HG02981 (cell line): ENCODE results near the gene BCAM.

Source experiments
- ATAC-seq: cut with Tn5 transposase; IDR thresholded peaks from one replicate; pipeline ENCODE4 v1.9.1; 2021; ENCODE audit warnings: mild to moderate bottlenecking, moderate library complexity; ENCODE audit not compliant: unreplicated experiment

Gene BCAM

GRCh38 chr19:44789943-44790483 lies 18.9 kb upstream of the BCAM start:
- no peak for ATAC-seq

DNA sequence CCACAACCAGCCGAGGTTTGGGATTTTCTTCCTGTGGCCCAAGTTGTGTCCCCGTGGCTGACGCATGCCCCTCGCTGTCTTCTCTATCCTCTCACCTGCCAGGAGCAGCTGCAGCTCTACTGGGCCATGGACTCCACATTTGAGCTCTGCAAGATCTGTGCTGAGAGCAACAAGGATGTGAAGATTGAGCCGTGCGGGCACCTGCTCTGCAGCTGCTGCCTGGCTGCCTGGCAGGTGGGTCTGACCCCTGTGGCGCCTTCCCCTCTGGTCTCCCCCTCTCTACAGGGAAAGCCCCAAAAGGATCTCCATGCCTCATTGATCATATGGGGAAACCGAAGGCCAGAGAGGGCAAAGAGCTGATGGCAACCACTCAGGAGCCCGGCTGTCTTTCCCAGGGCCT lies 16.6 kb upstream of the BCAM start:
- no peak for ATAC-seq

DNA sequence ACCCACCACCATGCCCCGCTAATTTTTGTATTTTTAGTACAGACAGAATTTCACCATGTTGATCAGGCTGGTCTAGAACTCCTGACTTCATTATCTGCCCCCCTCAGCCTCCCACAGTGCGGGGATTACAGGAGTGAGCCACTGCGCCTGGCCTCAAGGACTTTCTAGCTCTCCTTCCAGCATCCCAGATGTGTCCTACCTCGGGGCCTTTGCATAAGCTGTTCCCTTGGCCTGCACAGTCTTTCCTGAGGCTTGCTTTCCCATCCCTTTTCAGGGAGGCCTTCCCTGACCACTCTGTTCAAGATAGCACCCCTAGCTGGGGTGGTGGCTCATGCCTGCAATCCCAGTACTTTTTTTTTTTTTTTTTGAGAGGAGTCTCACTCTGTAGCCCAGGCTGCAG lies 14.3 kb upstream of the BCAM start:
- no peak for ATAC-seq

DNA sequence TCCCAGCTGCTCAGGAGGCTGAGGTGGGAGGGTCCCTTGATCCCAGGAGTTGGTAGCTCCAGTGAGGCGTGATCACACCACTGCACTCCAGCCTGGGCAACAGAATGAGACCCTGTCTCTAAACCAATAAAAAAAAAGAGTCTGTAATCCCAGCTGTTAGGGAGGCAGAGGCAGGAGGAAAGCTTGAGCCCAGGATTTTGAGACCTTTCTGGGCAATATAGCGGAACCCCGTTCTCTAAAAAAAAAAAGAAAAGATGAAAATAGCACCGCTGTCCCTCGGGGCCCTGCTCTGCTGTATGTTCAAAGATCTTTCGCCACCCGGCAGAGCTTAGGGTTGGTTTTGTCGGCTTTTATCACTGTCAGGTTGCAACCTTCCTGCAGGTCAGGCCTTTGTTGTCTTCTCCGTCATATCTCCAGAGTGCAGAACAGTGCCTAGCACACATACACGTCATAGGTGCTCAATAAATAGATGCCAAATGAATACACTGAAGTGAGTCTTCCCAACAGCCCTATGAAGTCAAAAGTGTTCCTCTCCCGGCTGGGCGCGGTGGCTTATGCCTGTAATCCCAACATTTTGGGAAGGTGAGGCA lies 13.4 kb upstream of the BCAM start:
- no peak for ATAC-seq

GRCh38 chr19:44796701-44797115 lies 12.2 kb upstream of the BCAM start:
- no peak for ATAC-seq

- ATAC-seq, result no peak
Observed at GRCh38 chr19:44799627-44800346, 9.1 kb upstream of the BCAM start.

DNA sequence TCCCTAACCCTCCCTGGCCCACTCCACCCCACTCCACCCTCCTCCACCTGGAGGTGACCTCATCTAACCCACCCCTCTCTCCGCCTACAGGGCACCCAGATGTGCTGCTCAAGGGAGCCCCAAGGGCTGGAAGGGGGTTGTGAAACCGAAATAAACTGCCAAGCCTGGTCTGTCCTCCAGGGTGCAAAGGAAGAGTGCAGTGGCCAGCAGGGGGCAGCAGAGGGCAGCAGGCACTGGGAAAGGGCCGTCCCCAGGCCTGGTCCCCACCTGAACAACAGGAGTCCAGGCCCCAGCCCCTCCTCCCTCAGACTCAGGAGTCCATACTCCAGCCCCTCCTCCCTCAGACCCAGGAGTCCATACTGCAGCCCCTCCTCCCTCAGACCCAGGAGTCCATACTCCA lies 8.4 kb upstream of the BCAM start:
- ATAC-seq, result peak; percentile 64

DNA sequence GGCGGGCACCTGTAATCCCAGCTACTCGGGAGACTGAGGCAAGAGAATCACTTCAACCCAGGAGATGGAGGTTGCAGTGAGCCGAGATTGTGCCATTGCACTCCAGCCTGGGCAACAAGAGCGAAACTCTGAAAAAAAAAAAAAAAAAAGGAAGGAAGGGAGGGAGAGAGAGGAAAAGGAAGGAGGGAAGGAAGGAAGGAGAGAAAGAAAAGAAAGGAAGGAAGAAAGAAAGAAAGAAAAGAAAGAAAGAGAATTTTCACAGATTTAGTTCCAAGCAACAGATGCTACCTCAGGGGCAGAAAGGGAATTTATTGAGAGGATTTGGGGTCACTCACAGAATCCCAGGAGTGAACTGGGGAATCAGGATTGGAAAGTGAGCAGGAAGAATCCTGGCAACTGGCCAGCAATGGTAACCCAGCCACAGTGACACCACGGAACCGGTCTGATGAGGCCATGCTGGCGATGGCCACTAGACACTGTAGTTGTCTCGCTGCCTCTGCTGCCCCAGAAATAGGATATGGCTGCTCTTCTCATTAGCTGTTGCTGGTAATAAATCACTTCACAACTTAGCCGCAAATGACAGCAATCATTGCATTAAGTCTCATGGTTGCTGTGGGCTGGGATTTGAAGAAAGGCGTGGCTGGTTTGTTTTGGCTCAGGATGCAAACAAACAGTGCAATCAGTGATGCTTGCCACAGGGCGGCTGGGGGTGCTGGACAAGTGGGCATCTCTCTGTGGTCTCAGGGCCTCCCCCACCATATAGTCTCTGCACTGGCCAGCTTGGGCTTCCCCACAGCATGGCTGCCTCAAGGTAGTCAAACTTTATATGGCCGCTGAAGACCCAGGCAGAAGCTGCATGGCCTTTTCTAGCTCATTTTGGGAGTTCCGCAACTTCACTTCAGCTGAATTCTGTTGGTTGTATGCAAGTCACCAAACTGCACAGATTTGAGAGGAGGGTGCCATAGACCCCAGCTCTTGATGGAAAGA lies 5.2 kb upstream of the BCAM start:
- ATAC-seq, result no peak

DNA sequence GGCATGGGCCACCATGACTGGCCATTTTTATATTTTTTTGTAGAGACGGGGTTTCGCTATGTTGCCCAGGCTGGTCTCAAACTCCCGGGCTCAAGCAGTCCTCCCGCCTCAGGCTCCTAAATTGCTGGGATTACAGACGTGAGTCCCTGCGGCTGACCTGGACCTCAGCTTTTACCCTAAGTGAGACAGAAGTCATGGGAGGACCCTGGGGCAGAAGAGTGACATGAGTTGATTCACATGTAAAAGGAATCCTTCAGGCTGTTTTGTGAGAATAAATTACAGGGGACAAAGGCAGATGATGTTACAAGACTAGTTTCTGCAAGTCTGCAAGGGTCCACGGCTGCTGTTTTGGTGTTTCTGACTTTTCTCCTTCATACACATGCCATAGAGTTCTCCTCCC lies 2.6 kb upstream of the BCAM start:
- no peak for ATAC-seq

GRCh38 chr19:44807162-44807561 lies 1.7 kb upstream of the BCAM start:
- ATAC-seq, result no peak

- ATAC-seq, result no peak
Observed at GRCh38 chr19:44807652-44808462, 1.0 kb upstream of the BCAM start.

DNA sequence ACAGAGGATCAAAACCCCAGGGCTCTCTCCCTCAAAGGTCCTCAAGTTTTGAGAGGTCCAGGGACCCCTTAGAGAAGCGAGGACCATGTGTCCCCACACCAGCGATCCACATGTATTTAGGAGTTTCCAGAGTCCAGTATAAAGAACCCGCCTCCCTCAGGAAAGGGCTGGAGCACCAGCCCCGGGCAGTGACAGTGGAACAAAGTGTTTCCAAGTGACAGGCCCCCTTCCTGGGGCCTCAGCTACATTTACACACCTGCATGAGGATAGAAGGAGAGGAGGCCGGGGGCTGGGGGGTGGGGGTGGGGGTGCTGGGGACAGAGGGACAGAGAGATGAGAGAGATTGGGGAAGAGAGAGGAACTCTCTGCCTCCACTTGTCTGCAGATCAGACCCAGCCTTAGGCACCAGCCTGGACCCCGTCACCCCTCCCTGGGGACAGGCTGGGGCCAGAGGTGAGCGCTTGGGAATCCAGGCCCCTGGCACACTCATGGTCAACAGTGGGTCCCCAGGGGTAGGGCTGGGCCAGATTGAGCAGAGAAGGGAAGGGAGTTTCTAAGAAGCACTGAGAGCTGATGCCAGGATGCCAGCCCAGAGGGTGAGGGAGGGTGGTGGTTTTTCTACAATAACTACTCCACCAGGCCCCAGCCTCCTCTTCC lies 802 bp downstream of the BCAM start:
- ATAC-seq, result no peak

DNA sequence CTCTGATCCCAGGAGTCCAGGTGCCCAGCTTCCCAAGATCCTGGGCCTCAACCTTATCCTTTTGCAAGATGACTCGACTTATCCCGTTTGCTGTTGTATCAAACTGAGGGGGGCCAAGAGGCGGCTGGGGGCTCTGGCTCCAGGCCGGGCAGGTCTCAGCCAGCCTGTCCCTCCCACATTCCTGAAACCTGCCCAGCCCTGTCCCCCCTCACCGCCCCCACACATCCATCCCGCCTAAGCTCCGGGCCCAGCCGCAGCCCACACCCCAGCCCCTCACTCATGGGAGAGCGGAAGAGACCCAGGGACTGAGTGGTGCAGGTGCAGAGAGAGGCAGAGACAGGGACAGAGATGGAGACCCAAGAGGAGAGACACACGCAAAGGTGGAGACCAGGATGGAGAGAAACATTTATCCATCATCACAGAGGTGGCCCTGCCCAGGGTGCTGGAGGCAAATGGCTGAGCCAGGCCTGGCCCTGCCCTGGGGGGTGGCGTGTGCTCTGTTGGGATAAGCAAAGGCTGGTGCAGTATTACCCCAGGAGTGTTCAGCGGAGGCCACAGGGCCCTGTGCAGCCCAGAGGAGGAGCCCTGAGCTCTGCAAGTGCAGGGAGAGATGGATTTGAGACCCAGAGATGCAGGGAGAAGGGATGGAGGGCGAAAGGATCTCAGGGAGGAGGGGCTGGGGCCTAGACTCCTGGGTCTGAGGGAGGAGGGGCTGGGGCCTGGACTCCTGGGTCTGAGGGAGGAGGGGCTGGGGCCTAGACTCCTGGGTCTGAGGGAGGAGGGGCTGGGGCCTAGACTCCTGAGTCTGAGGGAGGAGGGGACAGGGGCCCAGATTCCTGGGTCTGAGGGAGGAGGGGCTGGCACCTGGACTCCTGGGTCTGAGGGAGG lies 1.6 kb downstream of the BCAM start:
- ATAC-seq, result no peak

- no peak for ATAC-seq
Observed at GRCh38 chr19:44811122-44811419, 2.2 kb downstream of the BCAM start.

GRCh38 chr19:44812142-44812718 lies 3.3 kb downstream of the BCAM start:
- ATAC-seq, result no peak

GRCh38 chr19:44813070-44813840 lies 4.4 kb downstream of the BCAM start:
- ATAC-seq, result no peak

DNA sequence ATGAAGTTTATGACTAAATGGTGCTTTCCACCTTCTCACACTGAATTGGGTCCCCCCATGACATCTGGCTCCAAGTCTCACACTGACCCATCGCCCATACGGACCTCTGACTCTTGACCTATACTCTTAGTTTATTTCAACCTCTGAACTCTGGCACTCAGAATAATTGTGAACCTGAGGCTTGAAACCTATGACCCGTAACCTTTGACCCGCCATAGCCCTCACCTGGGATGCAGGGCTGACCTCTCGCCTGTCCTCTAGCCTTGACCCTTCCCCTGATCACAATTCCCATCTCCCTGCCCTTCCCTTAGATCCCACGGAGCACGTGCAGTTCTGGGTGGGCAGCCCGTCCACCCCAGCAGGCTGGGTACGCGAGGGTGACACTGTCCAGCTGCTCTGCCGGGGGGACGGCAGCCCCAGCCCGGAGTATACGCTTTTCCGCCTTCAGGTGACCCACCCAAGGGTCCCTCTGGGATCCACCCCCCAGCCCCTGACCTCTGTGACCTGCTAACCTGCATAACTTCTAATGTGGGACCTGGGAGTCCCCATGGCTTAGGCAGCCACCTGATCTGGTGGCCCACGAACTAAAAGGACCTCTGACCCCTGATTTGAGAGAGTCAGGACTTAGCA lies 5.1 kb downstream of the BCAM start:
- ATAC-seq, result no peak

- ATAC-seq, result no peak
Observed at GRCh38 chr19:44814517-44814916, 5.6 kb downstream of the BCAM start.
